ENCODE measurements around the gene SLC35F1.

The SLC35F1 gene

DNA sequence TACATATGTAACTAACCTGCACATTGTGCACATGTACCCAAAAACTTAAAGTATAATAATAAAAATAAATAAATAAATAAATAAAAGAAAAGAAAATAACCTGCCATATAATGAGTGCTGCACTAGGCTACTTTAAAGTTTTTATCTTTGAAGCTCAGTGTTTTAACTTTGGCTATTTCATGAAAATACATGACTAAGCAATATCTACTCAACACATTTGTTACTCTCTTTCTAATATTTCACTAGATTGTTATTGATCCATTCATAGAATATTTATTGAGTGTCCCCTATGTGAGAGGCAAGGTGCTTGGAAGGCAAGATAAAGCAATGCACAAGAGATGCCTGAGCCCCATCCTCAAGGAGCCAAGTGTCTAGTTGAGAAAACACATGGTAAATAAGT is 221.7 kb downstream of the SLC35F1 start:
- DNase-seq: no peak

DNA sequence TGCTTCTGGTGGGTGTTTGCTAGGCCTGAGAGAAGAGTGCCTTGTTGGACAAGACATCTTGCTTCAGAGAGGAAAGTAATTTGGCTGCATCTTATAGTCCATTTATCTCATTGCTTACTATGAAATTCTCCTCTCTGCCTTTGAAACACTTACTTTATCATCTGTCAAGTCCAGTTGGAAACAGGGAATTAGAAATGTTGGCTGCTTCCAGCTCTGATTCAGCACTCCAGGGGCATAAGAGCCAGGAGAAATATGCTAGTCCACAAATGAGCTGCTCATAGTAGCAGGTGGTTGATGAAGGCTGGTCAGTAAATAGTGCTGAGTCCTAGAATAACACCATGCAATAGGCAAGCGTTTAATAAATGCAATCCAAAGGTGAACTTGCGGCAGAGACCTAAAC is 227.1 kb downstream of the SLC35F1 start:
- no peak for DNase-seq

DNA sequence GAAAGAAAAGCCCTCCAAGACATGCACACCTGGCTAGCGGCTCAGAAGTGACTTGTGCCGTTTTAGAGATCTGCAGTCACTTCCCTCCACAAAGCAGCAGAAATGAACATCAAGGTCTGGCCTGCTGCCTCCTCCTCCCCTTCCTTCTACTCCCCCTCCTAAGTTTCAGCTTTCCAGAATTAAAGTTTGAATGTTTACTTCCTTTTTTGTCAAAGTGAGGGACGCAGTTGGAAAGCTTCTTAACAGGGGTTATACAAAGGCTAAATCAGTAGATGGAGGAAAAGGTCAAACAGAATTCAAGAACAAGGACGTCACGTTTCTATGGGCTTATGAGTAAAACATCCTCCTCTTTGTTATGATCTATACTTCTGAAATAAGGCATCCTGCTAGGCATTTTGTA is 227.7 kb downstream of the SLC35F1 start:
- DNase-seq: no peak

DNA sequence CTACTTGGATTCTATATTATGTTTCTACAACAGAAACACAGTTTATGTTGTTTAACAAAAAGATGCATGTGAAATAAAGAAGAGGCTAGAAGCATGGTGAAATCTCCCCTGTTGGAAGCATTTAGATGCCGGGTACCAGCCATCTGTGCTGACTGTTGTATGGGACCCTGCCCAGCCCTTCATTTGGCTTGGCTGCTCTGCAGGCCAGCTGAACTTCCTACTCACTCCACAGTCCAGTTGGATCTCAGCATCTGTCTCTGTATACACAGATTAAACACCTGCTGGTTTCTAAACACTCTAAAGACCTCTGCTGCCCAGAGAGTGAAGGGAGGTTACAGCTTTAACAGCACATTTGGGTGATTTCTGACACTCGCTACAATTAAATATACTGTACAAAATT is 228.3 kb downstream of the SLC35F1 start:
- no peak for DNase-seq

DNA sequence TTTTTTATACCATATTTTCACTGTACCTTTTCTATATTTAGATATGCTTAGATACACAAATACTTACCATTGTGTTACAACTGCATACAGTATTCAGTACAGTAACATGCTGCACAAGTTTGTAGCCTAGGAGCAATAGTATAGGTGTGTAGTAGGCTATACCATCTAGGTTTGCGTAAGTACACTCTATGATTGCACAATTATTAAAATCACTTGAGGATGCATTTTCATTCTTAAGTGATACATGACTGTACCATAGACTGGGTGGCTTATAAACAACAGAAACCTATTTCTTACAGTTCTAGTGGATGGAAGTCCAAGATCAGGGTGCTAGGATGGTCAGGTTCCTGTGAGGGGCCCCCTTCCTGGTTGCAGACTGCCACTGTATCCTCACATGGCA is 234.1 kb downstream of the SLC35F1 start:
- DNase-seq: no peak

DNA sequence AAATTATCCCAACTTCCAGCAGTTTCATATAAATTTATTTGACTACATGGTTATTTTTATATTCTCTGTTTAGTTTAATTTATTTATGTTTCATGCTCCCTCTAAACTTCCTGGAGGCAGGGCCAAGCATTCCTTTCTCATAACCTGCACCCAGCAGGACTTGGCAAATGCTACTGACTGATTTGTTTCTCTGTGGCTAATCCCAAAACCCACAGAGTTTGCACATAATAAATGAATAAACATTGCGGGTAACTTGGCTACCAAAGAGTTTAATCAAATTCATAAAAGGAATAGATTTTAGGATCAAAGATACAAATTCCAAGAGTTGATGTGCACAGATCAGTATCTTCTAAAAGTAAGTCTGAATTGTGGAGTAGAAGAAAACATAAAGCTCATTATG is 239.5 kb downstream of the SLC35F1 start:
- DNase-seq: no peak

DNA sequence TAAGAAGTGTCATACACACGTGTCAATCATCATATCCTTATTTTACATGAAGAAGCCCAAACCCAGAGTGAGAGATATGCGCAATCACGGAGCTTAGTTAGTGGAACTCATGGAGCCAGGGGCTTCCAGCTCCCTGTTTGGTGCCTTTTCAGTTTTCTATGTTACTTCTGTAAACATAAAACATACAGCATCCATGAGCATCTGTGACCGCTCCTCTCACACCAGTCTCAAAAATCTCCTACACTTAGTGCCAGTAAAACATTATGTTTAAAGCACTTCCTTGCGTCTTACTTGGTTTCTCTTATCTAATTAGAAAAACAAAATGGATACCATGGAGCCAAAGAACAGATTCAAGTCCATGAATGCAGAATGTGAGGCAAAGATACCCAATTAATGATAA is 240.4 kb downstream of the SLC35F1 start:
- DNase-seq: no peak

DNA sequence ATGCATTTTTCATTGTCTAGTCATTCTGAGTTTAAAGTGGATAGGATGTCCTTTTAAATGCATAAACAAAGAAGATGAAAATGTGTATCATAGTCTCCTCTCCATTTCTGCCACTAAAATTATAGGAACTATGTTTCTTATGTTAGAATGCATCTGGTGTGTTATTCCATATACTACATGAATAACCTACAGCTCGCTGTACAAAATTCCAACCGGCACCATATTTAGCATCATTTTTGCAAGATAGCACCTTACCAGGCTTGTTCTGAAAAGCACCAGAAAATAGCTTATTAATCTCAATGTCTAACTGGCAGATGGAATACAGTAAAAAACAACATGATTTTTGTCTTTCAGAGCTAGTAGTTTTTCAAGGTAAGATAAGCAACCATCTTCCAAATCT is 241.5 kb downstream of the SLC35F1 start:
- no peak for DNase-seq

DNA sequence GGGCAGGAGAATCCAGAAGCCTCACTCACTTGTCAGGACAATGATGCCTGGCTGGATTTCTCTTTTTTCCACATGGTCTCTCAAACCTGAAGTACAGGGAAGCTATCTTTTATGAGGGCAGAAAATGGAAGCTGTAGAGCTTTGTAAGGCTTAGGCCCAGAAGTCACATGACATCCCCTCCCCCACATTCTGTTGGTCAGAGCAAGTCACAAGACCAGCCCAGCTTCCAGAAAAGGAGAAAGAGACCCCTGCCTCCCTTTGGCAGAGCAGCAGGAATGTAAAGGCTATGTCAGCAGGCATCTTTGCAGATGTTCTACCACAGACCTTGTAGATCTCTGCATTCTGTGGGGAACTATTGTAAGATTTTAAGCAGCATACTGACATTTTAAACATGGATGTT is 245.5 kb downstream of the SLC35F1 start:
- DNase-seq: no peak

DNA sequence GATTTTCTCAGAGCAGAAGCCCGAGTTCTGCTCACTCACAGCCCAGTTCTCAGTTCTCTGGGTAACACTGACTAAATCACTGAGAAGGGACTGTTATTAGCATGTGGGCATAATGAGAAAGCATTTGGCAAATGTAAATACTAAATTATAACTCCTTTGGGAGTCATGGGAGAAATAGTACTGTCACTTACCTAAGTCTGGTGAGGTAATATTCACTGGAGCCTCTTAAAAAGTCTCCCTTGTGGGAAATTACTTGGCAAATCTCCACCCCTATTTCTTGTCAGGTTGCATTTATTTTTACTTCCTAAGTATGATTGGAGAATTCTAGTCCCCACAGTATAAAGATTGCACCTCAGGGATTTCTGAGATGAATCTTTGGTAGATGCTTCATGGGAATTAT is 254.3 kb downstream of the SLC35F1 start:
- no peak for DNase-seq

DNA sequence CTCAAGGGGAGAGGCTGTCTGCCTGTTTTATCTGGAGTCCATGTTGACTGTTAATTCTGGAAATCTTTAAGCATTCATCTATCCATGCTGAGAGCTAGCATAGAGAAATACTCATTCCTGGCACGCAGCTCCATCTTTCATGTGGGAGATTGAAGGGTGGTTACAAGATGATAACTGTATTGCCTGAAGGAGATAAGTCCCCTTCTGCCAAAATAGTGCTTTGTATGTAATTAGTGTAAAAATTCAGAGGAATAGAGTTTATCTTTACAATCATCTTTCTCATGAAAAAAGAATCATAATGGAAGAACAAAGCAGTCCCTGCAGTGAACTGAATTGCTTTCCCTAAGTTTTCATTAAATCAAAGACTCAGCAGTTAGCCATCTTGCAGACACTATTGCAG is 256.5 kb downstream of the SLC35F1 start:
- no peak for DNase-seq

DNA sequence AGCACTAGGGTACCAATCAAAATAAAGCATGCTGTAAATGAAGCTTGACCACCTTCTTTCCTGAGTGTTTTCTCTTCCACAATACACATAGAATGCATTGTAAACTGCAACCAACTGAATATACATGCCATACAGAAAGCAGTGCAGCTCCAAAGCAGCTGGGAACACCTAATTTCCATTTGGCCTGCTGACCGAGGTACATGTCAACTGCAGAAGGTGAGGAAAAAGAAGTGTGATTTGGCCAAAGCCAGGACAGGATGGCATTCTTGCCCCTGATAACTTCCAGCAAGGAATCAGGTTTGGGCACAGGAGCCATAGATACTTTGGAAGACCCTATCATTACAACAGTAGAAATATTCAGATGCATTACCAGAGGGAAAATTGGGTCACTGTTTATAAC is 258.4 kb downstream of the SLC35F1 start:
- no peak for DNase-seq

DNA sequence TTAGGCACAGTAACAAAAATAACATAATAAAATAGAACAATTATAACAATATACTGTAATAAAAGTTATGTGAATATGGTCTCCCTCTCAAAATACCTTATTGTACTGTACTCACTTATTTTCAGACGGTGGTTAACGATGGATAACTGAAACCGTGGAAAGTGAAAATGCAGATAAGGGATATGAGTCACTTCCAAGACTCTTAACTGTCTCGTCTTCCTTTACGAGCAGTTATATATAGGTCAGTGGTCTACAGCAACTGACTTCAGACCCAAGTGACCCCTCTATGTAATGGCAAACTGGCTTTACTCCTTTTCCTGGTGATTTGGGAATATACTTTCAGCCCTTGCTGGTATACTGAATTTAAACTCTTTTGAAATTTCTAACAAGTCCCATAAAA is 261.4 kb downstream of the SLC35F1 start:
- no peak for DNase-seq

DNA sequence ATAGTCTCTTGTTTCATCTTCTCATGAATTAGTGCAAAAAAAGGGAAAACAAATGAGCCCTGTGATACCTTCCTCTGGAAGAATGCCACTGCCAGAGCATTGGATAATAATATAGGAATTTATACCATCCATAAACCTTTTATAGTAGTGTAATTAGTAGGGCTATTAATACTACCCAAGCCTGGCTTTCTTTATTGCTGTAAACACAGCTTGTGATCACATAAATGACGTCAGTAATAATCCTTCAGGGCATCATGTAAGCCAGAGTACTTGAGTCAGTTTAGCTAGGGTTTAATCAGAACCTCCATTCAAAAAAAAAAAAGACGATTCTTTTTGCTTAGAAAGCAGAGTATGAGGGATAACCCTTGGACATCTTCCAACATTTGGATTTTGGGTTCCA is 264.8 kb downstream of the SLC35F1 start:
- DNase-seq: no peak

DNA sequence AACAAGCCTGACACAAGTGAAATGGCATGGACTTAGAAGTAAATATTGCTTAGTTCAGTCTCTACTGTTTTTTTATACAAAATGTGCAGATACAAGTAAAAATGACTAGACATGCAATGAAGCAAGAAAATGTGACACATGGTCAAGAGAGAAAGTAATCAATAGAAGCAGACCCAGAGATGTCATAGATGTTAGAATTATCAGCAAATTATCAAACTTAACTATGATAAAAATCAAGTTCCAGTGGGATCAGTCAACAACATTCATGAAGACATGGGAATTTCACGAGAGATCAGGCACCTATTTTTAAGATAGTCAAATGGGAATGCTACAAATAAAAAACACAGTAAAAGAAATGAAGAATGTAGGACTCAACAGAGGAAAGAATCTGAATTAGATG is 267.0 kb downstream of the SLC35F1 start:
- DNase-seq: no peak

DNA sequence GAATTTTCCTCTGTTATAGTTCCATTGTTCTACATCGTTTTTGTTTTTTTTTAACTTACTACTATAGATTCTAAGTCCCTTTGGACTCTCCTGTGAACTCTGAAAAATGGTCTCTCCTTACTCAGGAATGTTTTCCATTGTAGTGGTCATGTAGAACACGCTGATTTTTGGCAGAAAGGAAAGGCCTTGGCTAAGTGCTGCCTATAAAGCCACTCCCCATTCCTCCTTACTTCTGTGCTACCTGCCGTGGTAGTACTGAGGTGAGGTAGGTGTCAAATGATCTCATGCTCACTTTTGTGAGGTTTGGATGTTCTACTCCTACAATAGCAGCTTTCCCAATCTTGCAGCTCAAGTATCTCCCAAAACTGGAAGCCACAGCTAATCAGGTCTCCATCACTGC is 270.7 kb downstream of the SLC35F1 start:
- no peak for DNase-seq

DNA sequence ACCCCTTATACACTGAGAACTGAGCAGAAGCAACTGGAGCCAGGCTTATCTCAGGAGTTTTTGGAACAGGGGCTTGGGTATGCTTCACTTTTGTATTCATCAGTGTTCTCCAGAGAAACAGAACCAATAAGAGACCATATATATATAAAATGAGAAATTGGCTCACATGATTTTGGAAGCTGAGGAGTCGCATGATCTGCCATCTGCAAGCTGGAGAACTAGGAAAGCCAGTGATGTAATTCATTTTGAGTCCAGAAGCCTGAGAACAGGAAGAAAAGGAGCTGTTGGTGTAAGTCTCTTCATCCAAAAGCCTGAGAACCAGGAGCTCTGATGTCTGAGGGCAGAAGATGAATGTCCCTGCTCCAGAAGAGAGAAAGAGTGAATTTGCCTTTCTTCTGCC is 272.0 kb downstream of the SLC35F1 start:
- DNase-seq: no peak

DNA sequence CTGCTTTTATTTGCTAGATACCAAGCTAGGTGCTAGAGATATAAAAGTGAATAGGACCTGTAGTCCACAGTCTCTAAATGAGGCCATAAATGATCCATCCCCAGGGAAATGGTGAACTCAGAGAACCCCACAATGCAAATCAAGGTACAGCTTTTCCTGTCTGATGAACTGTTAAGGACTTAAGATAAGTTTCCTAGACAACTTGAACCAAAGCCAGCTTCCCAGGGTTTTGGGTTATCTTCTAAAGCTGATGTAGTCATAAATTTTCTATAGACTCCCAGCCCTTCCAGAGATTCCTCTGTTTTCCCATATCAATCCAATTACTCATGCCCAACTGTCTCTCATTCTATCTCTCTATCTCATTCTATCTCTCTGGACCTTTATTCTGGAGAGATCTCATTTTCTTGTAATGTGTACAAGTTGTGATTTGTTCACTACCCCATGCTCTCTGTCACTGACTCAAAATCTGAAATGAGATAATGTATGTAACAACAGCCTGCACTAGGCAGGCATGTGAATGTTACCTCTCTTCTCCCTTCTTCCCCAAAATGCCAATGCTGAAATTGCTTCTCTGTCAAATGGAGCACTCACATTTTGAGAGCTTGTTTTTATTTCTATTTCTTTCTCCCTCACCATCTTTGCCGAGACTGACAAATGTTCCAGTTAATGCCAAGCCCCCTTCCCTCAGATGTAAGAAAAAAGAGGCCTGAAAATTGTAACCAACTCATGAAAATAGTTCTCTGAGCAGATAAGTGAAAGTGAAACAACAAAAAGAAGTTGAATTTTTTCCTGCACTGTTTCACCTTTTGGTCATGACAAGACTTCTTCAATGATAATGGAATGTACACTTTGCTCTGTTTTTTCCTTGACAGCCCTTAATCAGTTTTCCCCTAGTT is 279.9 kb downstream of the SLC35F1 start:
- DNase-seq: no peak

DNA sequence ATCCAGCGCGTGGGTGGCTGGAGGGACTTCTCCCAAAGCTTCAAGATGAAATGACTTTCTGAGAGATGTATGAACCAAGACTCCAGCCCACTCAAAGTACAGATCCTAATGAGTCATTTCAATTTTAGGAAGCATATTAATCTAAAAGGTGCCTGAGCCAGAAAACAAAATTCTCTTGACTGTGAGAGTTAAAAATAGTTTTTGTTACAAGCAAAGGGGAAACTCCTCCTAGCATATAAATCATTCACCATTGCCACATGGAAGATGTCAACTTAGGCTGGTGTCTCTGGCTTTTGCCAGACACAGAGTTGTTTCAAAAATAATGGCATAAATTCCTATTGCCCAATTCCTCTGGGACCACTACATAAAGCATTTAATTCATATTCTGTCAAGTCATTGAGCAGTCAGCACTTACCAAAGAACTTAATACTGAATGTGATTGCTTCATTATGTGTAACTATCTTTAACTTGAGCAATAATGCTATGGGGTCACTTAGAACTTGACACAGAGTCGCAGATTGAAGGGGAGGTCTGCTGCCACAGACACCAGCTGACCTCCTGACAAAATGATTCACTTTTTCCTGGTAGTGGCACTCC is 280.6 kb downstream of the SLC35F1 start:
- no peak for DNase-seq

DNA sequence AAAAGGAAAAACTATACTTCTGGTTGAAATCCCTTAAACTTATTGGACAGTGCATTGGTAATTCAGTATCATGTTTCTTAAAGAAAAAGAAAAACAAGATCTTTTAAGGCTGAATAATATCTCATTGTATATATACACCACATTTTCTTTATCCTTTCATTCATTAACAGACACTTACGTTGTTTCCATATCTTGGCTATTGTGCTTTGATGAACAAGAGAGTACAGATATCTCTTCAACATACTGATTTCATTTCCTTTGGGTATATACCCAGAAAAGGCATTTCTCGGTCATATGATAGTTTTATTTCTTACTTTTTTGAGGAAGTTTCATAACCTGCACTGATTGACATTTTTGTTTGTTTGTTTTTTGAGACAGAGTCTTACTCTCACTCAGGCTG is 281.5 kb downstream of the SLC35F1 start:
- no peak for DNase-seq

DNA sequence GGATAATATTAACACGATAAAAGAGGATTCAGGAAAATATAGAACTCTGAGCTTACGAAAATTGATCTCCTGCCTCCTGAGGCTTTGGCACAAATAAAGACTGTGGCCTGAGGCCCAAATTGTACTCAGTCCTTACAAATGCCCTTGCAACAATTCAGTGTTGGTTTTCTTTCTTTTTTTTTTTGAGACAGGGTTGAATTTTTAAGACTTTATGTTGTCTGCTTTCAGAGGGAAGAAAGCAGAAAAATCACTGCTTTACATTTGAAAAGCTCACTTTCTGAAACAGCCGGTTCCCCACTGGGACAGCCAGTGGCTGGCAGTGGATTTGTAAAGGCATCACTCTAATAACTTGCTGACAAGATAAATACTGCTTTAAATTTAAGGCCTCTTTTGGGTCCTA is 290.5 kb downstream of the SLC35F1 start:
- no peak for DNase-seq

DNA sequence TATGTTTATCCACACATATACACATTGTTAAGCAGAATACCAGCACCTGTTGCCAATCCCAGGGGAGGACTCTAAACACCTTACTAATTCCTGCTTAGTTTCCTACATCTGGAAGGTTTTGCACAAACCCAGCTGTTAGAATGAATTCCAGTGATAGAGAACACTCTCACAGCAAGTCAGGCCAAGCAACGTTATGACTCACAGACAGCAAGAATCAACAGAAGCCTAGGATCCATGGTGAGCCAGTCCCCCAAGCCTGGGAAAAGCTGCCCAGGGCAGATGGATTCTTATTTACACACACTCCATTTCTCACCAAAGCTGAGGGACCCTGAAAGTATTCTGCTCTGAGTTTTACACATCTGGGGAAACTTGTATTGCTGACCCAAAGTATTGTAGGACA is 291.7 kb downstream of the SLC35F1 start:
- DNase-seq: no peak

DNA sequence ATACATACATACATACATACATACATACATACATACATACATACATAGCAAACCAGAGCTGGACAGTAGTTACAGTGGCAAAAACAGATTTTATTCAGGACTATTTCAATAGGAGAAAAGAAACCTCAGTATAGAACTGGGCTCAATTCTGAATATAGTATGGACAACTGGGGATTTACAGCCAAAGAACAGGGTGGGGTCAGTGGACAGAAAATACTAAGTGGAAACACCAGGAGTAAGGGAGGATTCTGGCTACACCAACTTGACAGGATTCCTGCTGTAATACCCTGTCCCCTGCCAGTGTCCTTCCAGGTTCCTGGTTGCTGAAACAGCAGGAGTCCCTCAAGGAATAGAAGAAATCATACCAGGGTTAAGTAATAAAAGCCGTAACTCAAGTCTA is 293.1 kb downstream of the SLC35F1 start:
- no peak for DNase-seq

DNA sequence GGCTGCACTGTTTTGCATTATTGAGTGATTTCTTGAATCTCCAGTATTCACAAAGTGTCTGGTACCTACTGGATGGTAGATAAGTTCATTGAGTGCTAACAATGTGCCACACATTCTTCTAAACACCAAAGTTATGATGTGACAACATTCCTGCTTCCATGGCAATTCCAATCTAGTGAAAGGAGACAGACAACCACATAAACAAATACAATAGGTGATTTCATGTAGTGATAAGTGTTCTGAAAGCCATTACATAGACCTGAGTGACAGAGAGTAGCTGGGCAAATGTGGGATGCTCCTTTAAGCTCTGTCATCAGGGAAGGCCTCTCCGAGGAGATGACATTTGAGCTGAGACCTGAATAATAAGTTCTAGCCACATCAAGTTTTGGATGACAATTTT is 295.5 kb downstream of the SLC35F1 start:
- no peak for DNase-seq

DNA sequence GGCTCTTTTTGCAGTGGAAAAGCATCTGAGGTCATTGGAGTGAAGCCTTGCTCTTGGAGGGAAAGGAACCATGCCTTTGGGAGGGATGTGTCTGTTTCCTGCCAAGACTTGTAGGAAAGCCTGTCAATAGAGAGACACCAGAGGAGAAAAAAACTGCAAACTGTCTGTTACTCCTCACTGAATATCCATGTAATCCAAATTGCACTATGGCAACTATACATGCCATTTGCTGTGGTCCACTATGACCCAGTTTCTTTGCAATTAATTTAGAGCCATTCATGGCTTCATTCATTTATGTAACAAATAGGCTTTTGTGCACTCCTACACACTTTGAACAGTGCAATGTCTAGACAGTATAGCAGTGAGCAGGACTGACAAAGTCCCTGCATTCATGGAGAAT is 296.5 kb downstream of the SLC35F1 start:
- DNase-seq: no peak

All from CD4-positive, alpha-beta T cell treated with Interleukin-6 for 4 hours (primary cell).